ENCODE measurements around the gene NWD2.

GRCh38 chr4:37436546-37436945 is 192.0 kb downstream of the NWD2 start:
- TF ChIP-seq CTCF (IDR thresholded peaks at IDR 0.05): no peak
- TF ChIP-seq POLR2AphosphoS5 (IDR thresholded peaks at IDR 0.05): no peak
